Psoas muscle (tissue), 8 donors: ENCODE results near the gene PAFAH2. TPM values are rescaled to one million over a fixed set of nuclear protein-coding genes. Genes with fewer than 3 reads are reported as not detected.

Source experiments
- ATAC-seq, 4 donors: fragments of 200-7000 bp; cut with Tn5 transposase; one replicate each; pipeline ENCODE4 v1.9.1; 2020; ENCODE audit warnings: moderate library complexity in 3 of 4, mild to moderate bottlenecking in 2 of 4
- DNase-seq, 2 donors: peaks; one replicate each; pipeline ENCODE4 v3.0.0-alpha.2; 2020
- H3K27ac ChIP-seq: fragments of 200-600 bp; one replicate; pipeline ENCODE4 v1.8.0; 2022
- H3K27me3 ChIP-seq, 3 donors: fragments of 200-600 bp in 1 of 3; one replicate each; pipeline versions ENCODE4 v1.6.1 to v1.8.0; 2013 to 2022; ENCODE audit warnings: low read length in 2 of 3, mild to moderate bottlenecking in 2 of 3, moderate library complexity in 1 of 3; ENCODE audit not compliant: insufficient read depth in 3 of 3
- H3K36me3 ChIP-seq, 2 donors: fragments of 200-600 bp in 1 of 2; one replicate each; pipeline versions ENCODE4 v1.6.1 to v1.8.0; 2013 to 2022; ENCODE audit warnings: low read depth in 1 of 2, mild to moderate bottlenecking in 1 of 2, moderate library complexity in 1 of 2; ENCODE audit not compliant: insufficient read depth in 1 of 2
- H3K4me1 ChIP-seq: fragments of 200-600 bp; one replicate; pipeline ENCODE4 v1.8.0; 2022
- H3K4me3 ChIP-seq: fragments of 200-600 bp; one replicate; pipeline ENCODE4 v1.8.0; 2022; ENCODE audit warnings: mild to moderate bottlenecking
- H3K9me3 ChIP-seq: fragments of 200-600 bp; one replicate; pipeline ENCODE4 v1.8.0; 2022
- WGBS, 3 donors: extraction: QIAGEN DNeasy Blood & Tissue Kit; methylation state at CpG; one replicate each; pipeline versions ENCODE4 v1.1.6 to v1.1.7; 2013; 5-methylcytosine and 5-hydroxymethylcytosine counted together
- intact Hi-C, 2 donors: fragments of 100-400 bp; cut with DNase I; formaldehyde crosslinking; loops; one replicate each; pipeline versions ENCODE4 v1.11.0 to v1.14.2; 2022
- polyA plus RNA-seq, 3 donors: library from polyadenylated mRNA; stranded (reverse); fragments of 200-250 nt; gene quantifications; one replicate each; pipeline ENCODE4 v1.2.3, GENCODE V29; 2013
- total RNA-seq, 4 donors: library from RNA; stranded (reverse); fragmentation: NEBNext Ultra II Directional in 2 of 4; extraction: Animal tissue kit (Norgen Biotek cat#: 25700) in 2 of 4; gene quantifications; one replicate each; pipeline versions ENCODE4 v1.2.1 to v1.2.4, GENCODE V29; 2021 to 2023
- TF ChIP-seq, protein P1 (sequence below): fragments of 200-600 bp; IDR thresholded peaks from one replicate; pipeline ENCODE4 v1.8.0; 2022; ENCODE audit warnings: antibody characterized with exemption
- donor health status: healthy with polysubstance abuse.
- donor health status: DM: no; HTN: no; CAD: no; lungs with moderate emphysema.
- donor health status: Bipolar disorder and iron deficiency.
- donor health status: healthy.
- donor health status: DM: yes; HTN: yes; CAD: no.
- donor health status: DM: no; HTN: no; CAD: no.
- donor health status: DM: no; HTN: no; CAD: no.
- donor health status: DM: yes; HTN: yes; CAD: no.

Gene PAFAH2
- total and polyA plus RNA-seq, 7 donors, result 5.1 to 30.1 (median 11.3) TPM

DNA sequence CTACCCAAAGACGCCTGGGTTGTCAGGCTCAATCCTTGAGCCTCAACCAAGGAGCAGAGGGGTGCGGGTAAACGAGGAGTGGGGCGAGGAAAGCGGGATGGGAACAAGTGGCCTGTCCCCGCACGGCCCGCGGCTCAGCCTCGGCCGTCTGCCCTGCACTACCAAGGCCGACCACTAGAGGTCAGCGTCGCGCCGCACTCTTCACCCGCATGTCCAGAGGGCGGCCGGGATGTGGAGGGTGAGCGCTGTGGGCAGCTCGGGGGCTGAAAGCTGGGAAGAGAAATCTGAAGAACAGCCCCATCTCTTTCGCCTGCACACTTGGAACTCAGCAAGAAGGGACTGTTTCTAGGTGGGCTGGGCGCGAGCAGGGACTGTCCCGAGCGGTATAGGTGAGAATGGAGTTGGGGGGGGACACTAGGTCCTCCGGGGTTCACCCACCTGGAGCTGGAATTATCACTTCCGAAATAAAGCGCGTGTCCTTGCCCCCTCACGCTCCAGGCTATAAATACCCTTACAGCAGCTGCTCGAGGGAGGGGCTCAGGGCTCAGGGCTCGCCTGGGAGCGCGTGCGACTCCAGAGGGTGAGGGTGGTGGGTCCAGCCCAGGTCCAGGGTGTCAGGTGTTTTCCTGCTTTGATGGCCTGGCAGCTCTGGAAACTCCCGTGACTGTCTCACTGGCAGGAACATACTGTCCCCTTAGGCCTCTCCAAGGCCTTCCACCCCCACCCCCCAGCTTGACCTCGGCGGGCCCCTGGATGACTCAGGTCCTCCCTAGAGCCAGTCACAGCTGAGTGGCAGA, 38.3 kb upstream of the PAFAH2 start:
- TF ChIP-seq, protein P1, sequence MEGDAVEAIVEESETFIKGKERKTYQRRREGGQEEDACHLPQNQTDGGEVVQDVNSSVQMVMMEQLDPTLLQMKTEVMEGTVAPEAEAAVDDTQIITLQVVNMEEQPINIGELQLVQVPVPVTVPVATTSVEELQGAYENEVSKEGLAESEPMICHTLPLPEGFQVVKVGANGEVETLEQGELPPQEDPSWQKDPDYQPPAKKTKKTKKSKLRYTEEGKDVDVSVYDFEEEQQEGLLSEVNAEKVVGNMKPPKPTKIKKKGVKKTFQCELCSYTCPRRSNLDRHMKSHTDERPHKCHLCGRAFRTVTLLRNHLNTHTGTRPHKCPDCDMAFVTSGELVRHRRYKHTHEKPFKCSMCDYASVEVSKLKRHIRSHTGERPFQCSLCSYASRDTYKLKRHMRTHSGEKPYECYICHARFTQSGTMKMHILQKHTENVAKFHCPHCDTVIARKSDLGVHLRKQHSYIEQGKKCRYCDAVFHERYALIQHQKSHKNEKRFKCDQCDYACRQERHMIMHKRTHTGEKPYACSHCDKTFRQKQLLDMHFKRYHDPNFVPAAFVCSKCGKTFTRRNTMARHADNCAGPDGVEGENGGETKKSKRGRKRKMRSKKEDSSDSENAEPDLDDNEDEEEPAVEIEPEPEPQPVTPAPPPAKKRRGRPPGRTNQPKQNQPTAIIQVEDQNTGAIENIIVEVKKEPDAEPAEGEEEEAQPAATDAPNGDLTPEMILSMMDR, result peak; percentile 100
- 2 to 3% (median 3%) methylated on average over 34 to 39 of the region's 39 CpGs for WGBS, 3 donors
- Histone ChIP-seq H3K27ac (peak overlapping the region; percentile 94), H3K9me3 (no peaks in the 10 kb centered on the region), H3K27me3 (no peaks in the 10 kb centered on the region), H3K4me1 (peaks cover 35% of the 10 kb centered on the region), H3K4me3 (peak overlapping the region; percentile 80), H3K36me3 (no peaks in the 10 kb centered on the region)
- intact Hi-C loops, result loop anchor here (2.0 to 5.0 kb wide), 5 partner anchors 31 to 126 kb away; partner anchors contain the start of gene TRIM63 (in 1 of the 2)
- DNase-seq, result peak; percentile 87 to 96
- peak; percentile 80 to 88 (median 82) for ATAC-seq

DNA sequence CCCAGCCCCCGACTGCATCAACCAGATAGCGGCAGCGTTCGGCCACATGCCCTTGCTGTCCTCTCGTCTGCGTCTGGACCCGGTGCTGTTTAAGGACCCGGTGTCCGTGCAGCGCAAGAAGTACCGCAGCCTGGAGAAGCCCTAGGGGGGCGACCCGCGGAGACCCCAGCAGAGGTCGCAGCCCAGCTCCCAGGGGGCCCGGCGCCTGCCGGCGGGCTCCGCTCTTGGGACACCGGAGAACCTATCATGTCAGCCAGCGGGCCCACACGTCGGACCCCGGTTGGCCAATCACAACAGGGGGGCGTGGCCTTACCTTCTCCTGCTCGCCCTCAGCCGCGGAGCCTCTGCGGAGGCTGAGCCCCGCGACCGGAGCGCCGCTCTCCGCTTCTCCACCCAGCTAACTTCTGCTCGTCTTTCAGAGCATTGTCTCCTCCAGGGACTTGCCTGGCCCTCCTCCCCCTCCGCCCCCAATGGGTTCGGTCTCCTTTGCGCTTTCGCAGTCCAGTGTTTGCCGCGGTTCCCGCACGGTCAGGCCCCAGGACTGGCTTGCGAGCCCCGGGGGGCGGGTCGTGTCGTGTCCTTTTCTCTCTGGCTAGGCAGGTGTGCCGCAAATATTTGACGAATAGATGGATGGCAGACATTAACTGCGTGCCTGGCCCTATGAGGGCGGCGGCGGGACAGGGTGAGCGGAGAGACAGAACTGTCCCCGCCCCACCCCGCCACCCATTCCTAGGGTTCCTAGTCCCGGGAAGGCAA, 37.5 kb upstream of the PAFAH2 start:
- H3K27me3 ChIP-seq, result no peaks in the 10 kb centered on the region
- no peaks in the 10 kb centered on the region for H3K9me3 ChIP-seq
- ATAC-seq (peak; percentile 75 to 80 (median 78)), DNase-seq (peak; percentile 94 to 97)
- intact Hi-C loops, result loop anchor here (5.0 kb wide), 3 partner anchors 57 to 127 kb away; no protein-coding TSS in a partner anchor
- TF ChIP-seq, protein P1, result no peak
- no peaks in the 10 kb centered on the region for H3K36me3 ChIP-seq
- H3K4me1 ChIP-seq, result peaks cover 35% of the 10 kb centered on the region
- 0 to 1% (median 1%) methylated on average over 53 to 60 of the region's 60 CpGs for WGBS, 3 donors
- H3K27ac ChIP-seq, result peak overlapping the region; percentile 94
- H3K4me3 ChIP-seq, result peak overlapping the region; percentile 80

DNA sequence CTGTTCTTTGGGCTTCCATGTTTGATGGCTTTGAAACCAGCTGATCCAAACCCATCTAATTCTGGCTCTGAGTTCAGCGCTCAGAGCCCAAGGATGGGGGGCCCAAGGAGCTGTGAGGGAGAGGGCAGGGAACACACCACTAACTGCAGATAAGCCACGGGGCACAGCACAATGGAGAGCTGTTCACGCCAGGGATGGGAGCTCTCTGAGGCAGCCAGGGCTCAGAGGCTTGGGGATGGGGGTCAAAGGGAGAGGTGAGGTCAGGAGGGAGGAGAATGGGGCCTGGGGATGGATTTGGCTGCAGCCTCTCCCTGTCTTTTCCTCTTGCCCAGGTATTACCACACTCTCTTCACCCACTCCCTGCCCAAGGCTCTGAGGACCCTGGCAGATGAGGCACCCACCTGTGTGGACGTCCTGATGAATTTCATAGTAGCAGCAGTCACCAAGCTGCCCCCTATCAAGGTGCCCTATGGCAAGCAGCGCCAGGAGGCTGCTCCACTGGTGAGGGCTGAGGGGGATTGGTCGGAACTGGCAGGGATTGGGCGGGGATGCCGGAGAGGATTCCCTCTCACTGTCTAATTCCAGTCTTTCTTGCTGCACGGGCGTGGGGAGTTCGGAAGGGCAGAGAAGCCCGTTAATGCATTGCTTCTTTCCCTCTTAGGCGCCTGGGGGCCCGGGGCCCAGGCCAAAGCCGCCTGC, 36.8 kb upstream of the PAFAH2 start:
- no peaks in the 10 kb centered on the region for H3K27me3 ChIP-seq

More for the DNA sequence above, 36.8 kb upstream of the PAFAH2 start:
- DNase-seq, result no peak
- Histone ChIP-seq H3K36me3 (no peaks in the 10 kb centered on the region), H3K4me1 (peaks cover 35% of the 10 kb centered on the region), H3K27ac (peak overlapping the region; percentile 94), H3K9me3 (no peaks in the 10 kb centered on the region), H3K4me3 (peak overlapping the region; percentile 80)
- 16 to 22% (median 19%) methylated on average over 13 to 15 of the region's 15 CpGs for WGBS, 3 donors
- no peak for ATAC-seq
- TF ChIP-seq, protein P1, result no peak
- intact Hi-C loops, result loop anchor here (5.0 kb wide), 3 partner anchors 58 to 128 kb away; no protein-coding TSS in a partner anchor
